OCI-LY7 (cell line): ENCODE measurements around the gene POLR2L. TPM values are rescaled to one million over a fixed set of nuclear protein-coding genes. Genes with fewer than 3 reads are reported as not detected.

Source experiments
- BruUV-seq: library from RNA; stranded (reverse); fragments of 400-500 nt; replicated peaks from 2 replicates; lab custom pipeline; 2021; lab: Mats Ljungman, UMichigan
- CTCF ChIA-PET: fragments of 300-600 bp; sonication (Branson Sonifier 250); formaldehyde crosslinking; loops from one replicate; lab custom pipeline; 2022; ENCODE audit warnings: antibody characterized with exemption; ENCODE audit not compliant: unreplicated experiment; lab: Charles Lee
- POLR2A ChIA-PET: fragments of 300-600 bp; sonication (Branson Sonifier 250); formaldehyde crosslinking; loops from one replicate; lab custom pipeline; 2022; ENCODE audit warnings: antibody characterized with exemption; lab: Charles Lee
- DNase-seq: peaks from one replicate; pipeline ENCODE4 v3.0.0-alpha.2; 2015; ENCODE audit warnings: low spot score
- H2AFZ ChIP-seq: fragments of 200-600 bp; sonication (generic), shearing (Covaris generic); 2 replicates; pipeline ENCODE4 v1.6.1; 2014; ENCODE audit warnings: mild to moderate bottlenecking, antibody characterized with exemption, low read length, moderate library complexity
- H3K27ac ChIP-seq: fragments of 200-600 bp; sonication (generic); 2 replicates; pipeline ENCODE4 v1.5.1; 2014; ENCODE audit warnings: mixed run types, low read depth, mild to moderate bottlenecking, moderate library complexity, low read length, inconsistent platforms; ENCODE audit not compliant: poor library complexity, severe bottlenecking
- H3K36me3 ChIP-seq: fragments of 200-600 bp; sonication (generic); 2 replicates; pipeline ENCODE4 v1.6.1; 2014; ENCODE audit warnings: mild to moderate bottlenecking, antibody characterized with exemption, low read length, moderate library complexity, mixed read lengths; ENCODE audit not compliant: insufficient read depth
- H3K4me1 ChIP-seq: fragments of 200-600 bp; sonication (generic); 2 replicates; pipeline ENCODE4 v1.5.1; 2014; ENCODE audit warnings: mild to moderate bottlenecking, low read length; ENCODE audit not compliant: insufficient read depth, poor library complexity, severe bottlenecking
- H3K4me2 ChIP-seq: fragments of 200-600 bp; sonication (generic); 2 replicates; pipeline ENCODE4 v1.6.1; 2014; ENCODE audit warnings: mild to moderate bottlenecking, low read length
- H3K4me3 ChIP-seq: fragments of 200-600 bp; sonication (generic); 2 replicates; pipeline ENCODE4 v1.5.1; 2014; ENCODE audit warnings: mild to moderate bottlenecking, low read depth, low read length; ENCODE audit not compliant: poor library complexity, severe bottlenecking
- H3K79me2 ChIP-seq: fragments of 200-600 bp; sonication (generic); 2 replicates; pipeline ENCODE4 v1.6.1; 2016; ENCODE audit warnings: low read depth, mild to moderate bottlenecking, low read length, moderate library complexity, mixed read lengths; ENCODE audit not compliant: insufficient read depth
- H3K9me2 ChIP-seq: fragments of 200-600 bp; sonication (generic); 2 replicates; pipeline ENCODE4 v1.6.1; 2016; ENCODE audit warnings: mild to moderate bottlenecking, low read length, mixed read lengths; ENCODE audit not compliant: insufficient read depth
- H3K9me3 ChIP-seq: fragments of 200-600 bp; sonication (generic); 2 replicates; pipeline ENCODE4 v1.6.1; 2014; ENCODE audit warnings: mild to moderate bottlenecking, mixed run types, low read length, mixed read lengths
- H4K20me1 ChIP-seq: fragments of 200-600 bp; sonication (generic); 2 replicates; pipeline ENCODE4 v1.6.1; 2014; ENCODE audit warnings: mild to moderate bottlenecking, antibody characterized with exemption, low read length, moderate library complexity, mixed read lengths; ENCODE audit not compliant: insufficient read depth
- CTCF ChIP-seq: fragments of 200-600 bp; sonication (generic); conservative IDR thresholded peaks from 2 replicates; pipeline ENCODE4 v1.5.1; 2014; ENCODE audit warnings: mild to moderate bottlenecking, antibody characterized with exemption, low read length, moderate library complexity, mixed read lengths
- EZH2phosphoT487 ChIP-seq: fragments of 200-600 bp; sonication (generic); IDR thresholded peaks from 2 replicates; pipeline ENCODE4 v1.6.1; 2018; ENCODE audit warnings: low read depth, borderline replicate concordance, mild to moderate bottlenecking, mixed run types, antibody characterized with exemption, low read length, moderate library complexity, mixed read lengths
- intact Hi-C: fragments of 100-400 bp; cut with micrococcal nuclease; formaldehyde crosslinking; loops from one replicate; pipeline ENCODE4 v1.10.0; 2022; ENCODE audit not compliant: unreplicated experiment
- total RNA-seq, 2 experiments: library from RNA; depleted of rRNA in 1 of 2; stranded (reverse); fragments of >200 nt in 1 of 2; shearing (Covaris generic) in 1 of 2; gene quantifications; 2 replicates each; pipeline ENCODE4 v1.2.3, GENCODE V29; 2014 to 2022

Gene POLR2L
- total RNA-seq, 2 experiments from 2014 or later: 88.3 to 206 TPM

GRCh38 chr11:880447-880846 is 38.1 kb upstream of the POLR2L start:
- ChIA-PET POLR2A (no interaction called here), CTCF (no interaction called here)
- Histone ChIP-seq H3K9me2 (no peaks in the 10 kb centered on the region), H2AFZ (no peak overlapping the region), H4K20me1 (no peaks in the 10 kb centered on the region), H3K36me3 (peaks cover 43% of the 10 kb centered on the region), H3K4me2 (no peak overlapping the region), H3K4me3 (no peak overlapping the region), H3K79me2 (no peaks in the 10 kb centered on the region), H3K4me1 (no peaks in the 10 kb centered on the region), H3K9me3 (no peaks in the 10 kb centered on the region), H3K27ac (no peak overlapping the region)
- intact Hi-C loops: no loop called here
- TF ChIP-seq EZH2phosphoT487: no peak
- TF ChIP-seq CTCF: no peak
- no TSS peak for BruUV-seq
- no peak for DNase-seq

GRCh38 chr11:877565-877964 is 35.2 kb upstream of the POLR2L start:
- intact Hi-C loops: no loop called here
- ChIA-PET POLR2A (no interaction called here), CTCF (no interaction called here)

More at GRCh38 chr11:877565-877964, 35.2 kb upstream of the POLR2L start:
- Histone ChIP-seq H3K4me3 (no peak overlapping the region), H4K20me1 (no peaks in the 10 kb centered on the region), H3K4me1 (no peaks in the 10 kb centered on the region), H3K79me2 (no peaks in the 10 kb centered on the region), H3K27ac (no peak overlapping the region), H3K4me2 (no peak overlapping the region), H2AFZ (no peak overlapping the region), H3K9me2 (no peaks in the 10 kb centered on the region), H3K9me3 (no peaks in the 10 kb centered on the region), H3K36me3 (peaks cover 34% of the 10 kb centered on the region)
- BruUV-seq: no TSS peak
- peak; percentile 62 for DNase-seq
- no peak for TF ChIP-seq EZH2phosphoT487
- TF ChIP-seq CTCF: no peak
